AML-193 (cell line): ENCODE measurements around the gene SLC2A4RG.
"Not testable (repeated sequence)": the region's sequence is repeated elsewhere in the genome, so short reads cannot be mapped to it uniquely, and the experiment has no call there.

ENCODE experiments used
- DNase-seq, 2 experiments: peaks; one replicate each; lab custom pipeline; 2025; lab: John Stamatoyannopoulos, UW

SLC2A4RG gene

GRCh38 chr20:63776875-63777274 is 37.3 kb downstream of the SLC2A4RG start:
- not testable (repeated sequence) for DNase-seq

GRCh38 chr20:63777614-63778013 is 38.0 kb downstream of the SLC2A4RG start:
- no peak for DNase-seq

- no peak for DNase-seq
Measured at GRCh38 chr20:63778034-63778752, 38.6 kb downstream of the SLC2A4RG start.

- DNase-seq, result no peak
Measured at GRCh38 chr20:63778857-63779256, 39.3 kb downstream of the SLC2A4RG start.

- DNase-seq, result no peak
Measured at GRCh38 chr20:63781181-63781580, 41.6 kb downstream of the SLC2A4RG start.

- peak in 1 of 2 experiments; percentile 20 for DNase-seq
Measured at GRCh38 chr20:63782051-63782471, 42.5 kb downstream of the SLC2A4RG start.

GRCh38 chr20:63782521-63782971 is 43.0 kb downstream of the SLC2A4RG start:
- DNase-seq, result no peak

GRCh38 chr20:63783970-63784369 is 44.4 kb downstream of the SLC2A4RG start:
- DNase-seq, result no peak

GRCh38 chr20:63785691-63786131 is 46.1 kb downstream of the SLC2A4RG start:
- DNase-seq, result no peak

GRCh38 chr20:63787302-63787701 is 47.7 kb downstream of the SLC2A4RG start:
- no peak for DNase-seq

- DNase-seq, result no peak
Measured at GRCh38 chr20:63787749-63788148, 48.2 kb downstream of the SLC2A4RG start.

- DNase-seq, result no peak
Measured at GRCh38 chr20:63789836-63790571, 50.4 kb downstream of the SLC2A4RG start.

GRCh38 chr20:63790572-63791168 is 51.1 kb downstream of the SLC2A4RG start:
- no peak for DNase-seq

- no peak for DNase-seq
Measured at GRCh38 chr20:63791497-63792156, 52.1 kb downstream of the SLC2A4RG start.

GRCh38 chr20:63792866-63793265 is 53.3 kb downstream of the SLC2A4RG start:
- DNase-seq, result no peak
